Measurements from ENCODE around the gene ARAF.
A peak's percentile ranks its signal among the peaks of the same experiment; 100 is the strongest.

The ARAF gene

GRCh38 chrX:47618923-47619485 lies 58.0 kb downstream of the ARAF start:
- DNase-seq (ENCODE audit: extremely low read depth in 1 of 2, low read depth in 1 of 2), result no peak

DNA sequence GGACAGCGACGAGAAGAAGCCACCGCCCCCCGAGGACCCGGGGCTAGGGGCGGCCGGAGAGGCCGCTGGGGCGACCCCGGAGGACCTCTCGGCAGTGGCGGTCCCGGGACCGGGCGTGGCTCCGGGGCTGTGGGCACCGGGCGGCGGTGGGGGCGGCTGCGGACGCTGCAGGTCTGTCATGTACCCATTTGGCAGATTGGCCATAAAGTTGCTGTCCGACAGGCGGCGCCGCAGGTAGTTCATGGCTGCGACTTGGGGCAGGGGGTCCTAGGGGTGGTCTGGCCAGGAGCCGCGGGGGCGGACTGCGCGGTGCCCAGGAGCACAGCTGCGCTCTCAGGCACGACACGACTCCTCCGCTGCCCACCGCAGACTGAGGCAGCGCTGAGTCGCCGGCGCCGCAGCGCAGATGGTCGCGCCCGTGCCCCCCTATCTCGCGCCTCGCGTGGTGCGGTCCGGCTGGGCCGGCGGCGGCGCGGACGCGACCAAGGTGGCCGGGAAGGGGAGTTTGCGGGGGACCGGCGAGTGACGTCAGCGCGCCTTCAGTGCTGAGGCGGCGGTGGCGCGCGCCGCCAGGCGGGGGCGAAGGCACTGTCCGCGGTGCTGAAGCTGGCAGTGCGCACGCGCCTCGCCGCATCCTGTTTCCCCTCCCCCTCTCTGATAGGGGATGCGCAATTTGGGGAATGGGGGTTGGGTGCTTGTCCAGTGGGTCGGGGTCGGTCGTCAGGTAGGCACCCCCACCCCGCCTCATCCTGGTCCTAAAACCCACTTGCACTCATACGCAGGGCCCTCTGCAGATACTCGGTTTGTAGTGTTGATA lies 58.7 kb downstream of the ARAF start, which contains the start of gene SYN1:
Gene SYN1 (minus strand): TSS at position 372 of the 817 bp plus-strand sequence. CDS start 129 bp downstream, at position 243.
- DNase-seq (ENCODE audit: extremely low read depth in 1 of 2, low read depth in 1 of 2), result peak; percentile 57 to 60

DNA sequence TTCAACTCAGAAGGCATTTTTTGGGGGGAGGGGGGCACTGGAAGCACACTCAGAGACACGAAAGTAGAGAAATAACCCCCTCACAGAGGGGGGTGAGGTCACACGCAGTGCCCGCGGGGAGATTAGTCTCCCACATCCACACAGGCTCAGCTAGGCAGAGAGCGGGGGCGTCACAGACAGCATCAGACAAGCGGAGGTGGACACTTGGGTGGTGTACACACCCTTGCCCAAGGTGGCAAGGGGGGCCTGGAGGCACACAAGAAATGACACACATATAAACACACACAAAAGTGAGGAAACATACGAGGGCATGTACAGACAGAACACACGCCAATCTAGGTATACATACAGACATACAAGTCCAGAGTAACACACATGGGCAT lies 59.3 kb downstream of the ARAF start:
- DNase-seq (ENCODE audit: extremely low read depth in 1 of 2, low read depth in 1 of 2), result no peak
